Measurements from ENCODE around the gene BANK1. TPM values are rescaled to one million over a fixed set of nuclear protein-coding genes. Genes with fewer than 3 reads are reported as not detected.
"Not testable (repeated sequence)": the region's sequence is repeated elsewhere in the genome, so short reads cannot be mapped to it uniquely, and the experiment has no call there.

The BANK1 gene
- polyA plus RNA-seq, 12 donors = 0.20 to 3.9 (median 0.52) TPM; not detected in 2

DNA sequence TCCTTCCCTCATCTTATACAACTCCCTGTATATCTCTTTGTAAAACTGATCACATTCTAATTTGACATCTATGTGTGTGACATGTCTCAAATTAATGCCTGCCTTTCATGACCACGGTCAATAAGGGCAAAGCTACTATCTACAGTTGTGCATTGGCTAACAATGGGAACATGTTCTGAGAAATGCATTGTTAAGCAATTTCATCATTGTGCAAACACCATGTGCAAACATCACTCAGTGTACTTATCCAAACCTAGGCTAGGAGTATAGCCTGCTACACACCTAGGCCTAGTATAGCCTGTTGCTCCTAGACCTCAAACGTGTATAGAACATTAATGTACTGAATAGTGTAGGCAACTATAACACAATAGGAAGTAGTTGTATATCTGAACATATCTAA lies 95.0 kb downstream of the BANK1 start:
- no peak for DNase-seq

DNA sequence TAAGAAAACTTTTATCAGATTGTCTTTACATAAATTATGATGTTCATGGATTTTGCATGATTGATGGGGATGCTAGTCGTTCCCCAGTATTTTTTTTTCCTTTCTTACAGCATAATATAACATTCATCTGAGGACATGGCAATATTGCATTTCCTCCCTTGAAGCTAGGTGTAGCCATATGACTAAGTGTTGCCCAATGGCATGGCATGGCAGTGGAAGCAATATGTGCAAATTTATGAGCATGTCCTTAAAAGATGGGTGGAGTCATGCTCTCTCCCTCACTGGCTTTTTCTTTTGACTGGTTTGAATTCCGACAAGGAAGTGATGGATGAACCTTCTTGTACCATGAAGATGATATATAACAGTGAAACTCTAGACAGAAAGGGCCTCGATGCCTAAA lies 96.3 kb downstream of the BANK1 start:
- no peak for DNase-seq

DNA sequence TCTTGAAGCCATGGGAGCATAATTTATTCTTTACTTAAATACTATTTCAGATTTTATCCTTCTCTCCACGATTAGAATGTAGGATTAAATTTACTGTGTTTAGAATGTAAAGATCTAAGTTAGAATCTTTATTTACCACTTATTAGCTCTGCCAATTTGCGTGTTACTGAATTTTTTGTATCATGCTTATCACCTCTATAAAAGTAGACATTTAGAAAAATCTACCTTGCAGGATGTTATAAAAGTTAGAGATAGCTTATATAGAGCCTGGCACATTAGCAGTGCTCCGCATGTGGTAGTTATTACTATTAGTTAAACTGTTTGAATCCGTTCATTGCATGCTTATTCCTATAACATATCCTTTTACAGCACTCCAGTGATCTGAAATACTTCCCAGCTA lies 97.9 kb downstream of the BANK1 start:
- no peak for DNase-seq

DNA sequence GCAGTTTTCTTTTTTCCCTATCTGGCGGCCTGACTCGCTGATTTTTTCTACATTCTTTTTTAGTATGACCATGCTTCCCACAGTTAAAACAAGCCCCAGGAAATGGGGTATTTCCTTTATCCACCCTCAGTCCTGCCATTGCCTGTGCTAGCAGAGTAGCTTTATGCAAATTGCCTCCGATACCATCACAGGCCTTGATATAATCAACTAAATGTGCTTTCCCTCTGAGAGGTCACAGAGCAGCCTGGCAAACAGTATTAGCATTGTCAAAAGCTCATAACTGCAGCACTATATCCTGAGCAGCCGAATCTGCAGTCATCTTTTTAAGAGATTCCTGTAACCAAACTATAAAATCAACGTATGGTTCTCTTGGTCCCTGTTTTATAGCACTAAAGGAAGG lies 115.0 kb downstream of the BANK1 start:
- not testable (repeated sequence) for DNase-seq

DNA sequence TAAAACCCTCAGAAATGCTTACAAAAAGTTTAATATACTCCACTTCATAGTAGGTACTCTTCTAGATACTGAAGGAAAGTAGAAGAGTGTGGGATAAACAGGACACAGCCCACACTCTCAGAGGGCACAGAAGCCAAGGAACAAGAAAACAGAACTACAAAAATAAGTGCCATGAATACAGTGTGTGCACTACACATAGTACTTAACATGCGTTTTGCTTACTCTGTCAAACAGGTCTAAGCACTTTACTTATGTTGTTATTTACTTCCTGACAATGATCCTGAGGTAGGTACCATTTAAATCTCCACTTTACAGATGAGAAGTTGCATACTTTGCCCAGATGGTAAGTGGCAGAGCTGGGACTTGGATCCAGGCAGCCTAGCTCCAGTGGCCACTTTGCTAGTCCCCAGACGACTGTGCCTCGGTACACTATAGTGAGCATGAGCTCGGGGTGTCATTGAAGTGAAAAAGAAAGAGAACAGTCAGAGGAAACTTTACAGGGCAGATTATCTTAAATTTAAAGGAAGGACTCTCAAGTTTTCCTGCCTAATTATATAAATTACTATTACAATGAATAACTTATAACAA lies 120.3 kb downstream of the BANK1 start:
- no peak for DNase-seq

DNA sequence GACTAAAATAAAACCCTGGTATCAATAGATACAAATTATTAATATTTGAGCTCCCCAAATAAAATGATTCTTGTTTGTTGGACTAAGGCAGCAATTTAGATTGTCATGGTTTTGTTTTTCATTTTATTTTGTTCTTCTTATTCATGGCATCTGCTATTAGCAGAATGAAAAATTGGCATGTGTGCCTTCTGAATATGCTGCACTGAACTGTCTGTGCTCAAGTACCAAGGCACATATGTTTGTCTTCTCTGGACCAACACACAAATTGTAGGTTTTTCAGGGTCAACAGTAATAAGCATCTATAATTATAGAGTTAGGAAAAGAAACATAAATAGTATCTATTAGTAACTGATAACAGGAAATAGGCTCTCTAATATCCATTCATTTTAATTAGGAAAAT lies 121.1 kb downstream of the BANK1 start:
- no peak for DNase-seq

DNA sequence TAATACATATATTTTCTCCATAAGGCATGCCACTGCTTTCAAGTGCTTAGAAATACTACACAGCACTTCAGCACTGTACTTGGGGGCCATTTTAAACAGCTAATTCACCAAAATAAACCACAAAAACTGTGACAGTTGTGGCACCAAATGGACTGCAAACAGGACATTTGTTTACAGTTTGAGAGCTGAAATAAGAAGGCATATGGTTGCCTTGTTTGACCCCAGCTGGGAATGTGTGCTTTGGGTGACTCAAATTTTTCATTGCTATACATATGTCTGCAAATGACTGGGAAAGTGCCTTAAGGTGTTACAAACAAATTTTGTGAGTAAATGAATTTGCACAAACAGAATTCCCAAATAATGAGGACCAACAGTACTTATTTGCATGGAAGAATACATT lies 124.2 kb downstream of the BANK1 start:
- no peak for DNase-seq

DNA sequence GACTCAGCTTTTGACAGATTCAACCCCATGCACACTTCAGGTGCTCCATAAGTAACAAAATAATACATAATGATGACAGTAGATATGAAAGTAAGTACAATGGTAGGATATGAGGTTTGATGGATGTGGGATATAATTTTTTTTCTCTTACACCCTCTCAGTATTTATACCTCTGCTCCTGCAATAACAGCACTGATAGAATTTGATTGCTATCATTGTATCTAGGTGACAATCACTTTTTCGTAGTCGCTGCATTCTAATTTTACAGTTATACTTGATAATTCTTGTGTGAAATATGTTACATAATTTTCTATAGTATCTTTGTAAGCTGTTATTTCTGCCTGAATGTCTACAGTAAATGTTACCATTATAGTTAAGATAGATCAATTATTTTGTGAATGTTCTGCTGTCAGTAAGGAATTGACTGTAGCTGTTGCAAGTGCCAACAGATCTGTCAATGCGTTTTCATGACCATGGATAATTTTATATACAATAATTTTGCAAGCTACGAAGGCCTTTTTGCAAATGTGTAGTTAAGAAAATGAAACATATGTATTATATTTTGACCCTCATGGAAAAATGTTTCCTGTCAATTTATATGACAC lies 128.9 kb downstream of the BANK1 start:
- DNase-seq = no peak

DNA sequence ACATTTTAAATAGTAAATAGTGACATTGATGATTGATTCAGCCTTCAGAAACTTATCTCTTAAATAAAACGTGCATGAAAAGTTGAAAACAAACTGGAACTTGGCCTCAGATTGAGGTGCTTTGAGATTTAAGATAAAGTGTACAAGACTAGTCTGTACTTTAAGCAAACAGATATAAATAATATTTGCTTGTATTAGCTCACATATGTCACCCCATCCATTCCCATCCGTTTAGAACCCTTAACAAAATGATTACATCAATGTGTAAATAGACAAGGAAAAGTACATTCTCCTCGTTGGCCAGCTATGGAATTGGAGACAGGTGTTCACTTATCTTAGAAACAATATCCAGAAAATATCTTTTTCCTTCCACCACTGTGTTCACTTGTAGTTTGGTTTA lies 130.8 kb downstream of the BANK1 start:
- DNase-seq = no peak

DNA sequence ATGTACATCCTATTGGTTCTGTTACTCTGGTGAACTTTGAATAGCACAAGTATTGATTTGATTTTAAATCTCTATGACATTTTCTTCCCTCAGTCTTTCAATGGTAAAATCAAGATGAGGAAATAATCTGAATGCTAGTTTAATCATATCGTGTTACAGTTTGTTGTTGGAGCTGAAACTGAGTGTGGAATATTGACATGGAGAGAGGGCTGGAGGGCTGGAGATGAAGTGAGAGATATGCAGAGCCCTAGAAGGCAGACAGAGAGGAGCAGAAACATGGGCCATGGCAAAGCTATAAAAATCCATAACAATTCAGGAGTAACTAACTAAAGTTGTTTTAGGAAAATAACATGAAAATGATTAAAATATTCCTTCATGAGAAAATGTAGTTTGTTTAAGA lies 141.1 kb downstream of the BANK1 start:
- no peak for DNase-seq

DNA sequence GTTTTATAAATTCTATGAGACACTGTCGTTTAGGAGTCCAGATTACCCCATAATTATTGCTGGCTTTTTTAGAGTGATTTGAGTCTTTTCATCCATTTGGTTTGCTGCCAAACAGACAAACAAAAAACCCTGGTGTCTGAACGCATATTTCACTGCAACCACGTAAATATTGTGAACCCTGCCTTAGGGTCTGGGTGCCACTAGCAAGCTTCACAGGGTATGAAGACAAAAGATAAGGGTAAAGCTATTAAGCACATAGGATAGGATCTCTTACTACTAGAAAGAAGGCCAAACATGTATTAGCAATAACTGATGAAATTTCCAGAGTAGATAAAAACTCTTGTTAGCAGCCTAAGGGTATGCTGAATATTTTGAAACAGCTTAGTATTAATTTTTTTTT lies 143.3 kb downstream of the BANK1 start:
- DNase-seq = no peak

DNA sequence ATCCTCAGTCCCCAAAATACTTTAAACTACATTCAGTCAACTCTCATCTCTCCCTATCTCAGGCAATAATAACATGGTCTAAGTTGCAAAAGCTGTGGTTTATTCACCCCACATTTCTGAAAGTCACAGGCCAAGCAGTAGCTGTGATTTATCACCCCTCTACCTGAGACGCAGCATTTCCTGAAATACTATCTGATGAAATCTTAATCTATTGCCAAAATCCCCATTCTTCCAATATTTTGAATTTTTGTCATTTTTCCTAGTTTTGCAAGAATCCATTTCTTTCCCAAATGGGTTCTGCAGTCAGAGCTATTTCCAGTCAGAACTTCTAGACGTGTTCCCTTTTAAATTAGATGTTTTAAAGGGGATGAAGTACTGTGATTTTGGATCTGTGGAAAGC lies 148.3 kb downstream of the BANK1 start:
- no peak for DNase-seq

DNA sequence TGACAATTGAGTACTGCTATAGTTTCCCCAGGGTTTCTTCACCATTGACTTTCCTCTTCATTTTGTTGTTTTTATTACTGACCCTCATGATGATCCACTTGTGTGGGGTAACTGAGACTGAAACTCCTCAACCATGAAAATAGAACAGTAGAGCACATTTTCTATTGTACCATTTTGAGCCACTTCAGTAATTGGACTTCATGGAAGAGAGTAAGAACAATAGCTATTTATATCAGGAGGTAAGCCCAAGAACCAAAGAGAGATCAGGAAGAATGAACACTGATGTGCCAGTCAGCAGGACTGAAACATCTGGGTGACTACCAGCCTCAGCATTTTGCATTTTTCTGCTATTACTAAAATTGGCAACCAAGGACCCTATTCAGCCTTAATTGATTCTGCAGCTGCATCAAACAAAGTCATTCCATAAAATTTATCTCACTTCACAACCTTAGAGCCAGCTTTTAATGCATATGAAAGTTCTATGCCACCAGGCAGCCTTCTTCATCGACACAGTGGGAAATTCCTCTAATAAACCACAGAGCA lies 151.4 kb downstream of the BANK1 start:
- DNase-seq = no peak

DNA sequence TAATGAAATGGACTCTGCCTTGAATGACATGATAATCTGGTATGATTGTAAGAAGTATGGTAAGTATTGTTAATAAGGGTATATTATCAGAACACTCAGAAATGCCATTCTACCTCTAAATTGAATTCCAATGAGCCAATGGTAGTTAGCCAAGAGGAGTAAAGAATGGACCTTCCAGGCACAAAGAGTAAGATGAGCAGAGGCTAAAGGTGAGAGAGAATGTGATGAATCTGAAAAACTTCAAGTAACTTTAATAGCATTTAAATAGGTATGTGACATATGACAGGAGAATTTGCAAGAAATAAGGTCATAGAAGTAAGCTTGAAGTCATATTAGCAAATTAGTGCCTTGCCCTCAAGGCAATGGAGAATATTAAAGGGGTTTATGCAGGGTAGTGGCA lies 152.4 kb downstream of the BANK1 start:
- DNase-seq = no peak

DNA sequence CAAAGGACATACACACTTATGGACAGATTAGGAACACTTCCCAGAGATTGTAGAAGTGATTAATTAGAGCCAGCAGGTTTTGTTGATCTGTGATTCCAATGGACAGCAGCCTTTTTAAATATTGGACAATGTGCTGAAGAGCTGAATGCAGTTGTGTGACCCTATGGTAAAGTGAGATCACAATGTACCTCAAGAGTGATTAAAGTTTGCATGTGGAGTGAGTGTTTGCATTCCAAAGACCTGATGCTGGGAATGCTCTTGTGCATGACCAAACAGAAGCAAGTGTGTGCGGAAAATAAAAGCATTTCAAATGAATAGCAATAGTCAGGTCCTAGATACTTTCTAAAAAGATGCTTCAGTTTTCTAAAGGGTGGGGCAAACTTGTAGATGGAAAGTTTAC lies 154.1 kb downstream of the BANK1 start:
- DNase-seq = no peak

DNA sequence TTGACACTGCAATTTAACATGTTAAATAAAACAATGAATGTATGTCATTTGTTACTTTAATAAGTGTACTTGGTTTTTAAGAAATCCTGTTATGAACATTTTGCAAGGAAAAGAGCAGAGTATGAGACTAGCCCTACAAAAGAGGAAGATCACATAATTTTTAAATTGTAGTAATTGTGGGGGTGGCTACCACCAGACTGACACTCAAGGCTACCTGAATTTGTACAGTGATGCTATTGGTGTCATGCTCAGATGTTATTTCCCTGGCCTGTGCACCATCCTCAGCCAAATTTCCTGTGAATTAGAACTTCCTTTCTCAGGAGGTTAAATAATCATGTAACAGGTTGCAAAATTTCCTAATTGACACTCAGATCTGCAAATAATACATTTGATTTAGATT lies 157.5 kb downstream of the BANK1 start:
- no peak for DNase-seq

DNA sequence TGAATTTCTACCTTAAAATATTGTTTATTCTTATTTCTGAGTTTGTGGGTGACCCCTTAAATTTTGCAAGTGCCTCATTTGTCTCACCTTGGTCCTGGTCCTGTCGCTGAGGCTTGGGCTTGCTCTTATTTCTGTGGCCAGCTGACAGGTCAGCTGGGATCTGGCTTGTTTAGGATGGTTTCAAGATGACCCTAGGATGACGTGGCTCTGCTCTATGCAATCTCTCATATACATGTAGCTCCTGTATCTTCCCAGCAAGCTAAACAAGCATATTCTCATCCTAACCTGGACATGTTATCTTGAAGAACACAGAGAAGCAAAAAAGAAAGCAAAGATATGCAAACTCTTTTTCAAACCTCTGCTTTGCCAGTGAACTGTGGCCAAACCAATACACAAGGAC lies 158.4 kb downstream of the BANK1 start:
- no peak for DNase-seq

DNA sequence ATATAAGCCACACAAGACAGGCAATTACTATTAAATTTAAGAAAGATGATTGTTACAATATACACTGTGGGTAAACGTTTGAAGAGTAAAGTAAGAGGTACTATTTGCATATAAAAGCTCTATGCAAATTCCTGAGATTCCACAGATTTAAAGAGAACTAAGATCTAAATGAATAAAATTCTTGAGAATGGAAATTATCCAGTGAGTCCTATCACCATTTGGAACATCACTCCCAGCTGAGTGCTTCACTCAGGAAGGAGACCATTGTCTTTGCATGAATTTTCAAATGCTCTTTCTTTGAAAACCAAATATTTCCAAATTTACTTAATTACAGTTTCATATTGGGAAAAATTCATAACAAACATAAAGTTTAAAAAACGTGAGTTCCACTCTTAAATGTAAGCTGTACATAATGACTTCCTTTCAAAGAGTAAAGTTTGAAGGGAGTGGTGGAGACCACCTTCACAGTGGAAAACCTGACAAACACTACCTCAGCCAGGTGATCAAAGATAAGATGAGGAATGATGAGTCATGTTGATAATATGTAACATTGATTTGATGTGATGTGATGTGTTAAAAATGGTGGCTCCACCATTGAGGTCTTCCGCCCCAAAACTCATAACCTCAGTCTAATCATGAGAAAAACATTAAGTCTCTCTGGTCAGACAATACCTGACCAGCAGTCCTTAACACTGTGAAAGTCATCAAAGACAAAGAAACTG lies 159.9 kb downstream of the BANK1 start:
- DNase-seq = no peak

DNA sequence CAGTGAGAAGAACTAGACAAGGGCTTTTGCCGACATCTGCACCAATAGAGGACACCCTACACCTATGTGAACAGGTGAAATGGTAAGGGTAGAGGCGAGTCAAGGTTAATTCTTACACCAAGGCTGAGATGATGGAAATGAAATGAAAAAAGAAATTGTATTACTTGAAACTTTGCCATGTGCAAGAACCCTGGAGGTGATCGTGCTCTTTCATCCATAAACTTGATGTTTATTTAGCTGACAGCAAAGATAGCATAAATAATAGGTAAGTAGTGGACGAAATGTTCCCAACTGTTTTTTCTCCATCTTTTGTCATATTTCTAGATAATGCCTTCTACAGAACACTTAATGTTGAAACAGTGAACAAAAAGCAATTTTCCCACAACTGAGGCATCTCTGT lies 162.5 kb downstream of the BANK1 start:
- DNase-seq = no peak

DNA sequence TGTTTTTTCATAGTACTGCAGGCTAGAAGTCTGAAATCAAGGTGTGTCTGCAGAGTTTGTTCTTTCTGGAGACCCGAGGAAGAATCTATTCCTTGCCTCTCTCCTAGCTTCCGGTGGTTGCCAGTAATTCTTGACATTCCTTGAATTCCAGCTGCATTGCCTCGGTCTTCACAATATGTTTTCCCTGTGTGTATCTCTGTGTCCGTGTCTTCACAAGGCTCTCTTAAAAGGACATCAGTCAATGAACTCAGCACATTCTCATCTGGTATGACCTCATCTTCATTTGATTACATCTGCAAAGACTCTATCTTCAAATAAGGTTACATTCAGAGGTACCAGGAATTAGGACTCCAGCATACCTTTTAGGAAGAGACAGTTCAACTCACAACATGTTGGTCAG lies 163.4 kb downstream of the BANK1 start:
- DNase-seq = no peak

DNA sequence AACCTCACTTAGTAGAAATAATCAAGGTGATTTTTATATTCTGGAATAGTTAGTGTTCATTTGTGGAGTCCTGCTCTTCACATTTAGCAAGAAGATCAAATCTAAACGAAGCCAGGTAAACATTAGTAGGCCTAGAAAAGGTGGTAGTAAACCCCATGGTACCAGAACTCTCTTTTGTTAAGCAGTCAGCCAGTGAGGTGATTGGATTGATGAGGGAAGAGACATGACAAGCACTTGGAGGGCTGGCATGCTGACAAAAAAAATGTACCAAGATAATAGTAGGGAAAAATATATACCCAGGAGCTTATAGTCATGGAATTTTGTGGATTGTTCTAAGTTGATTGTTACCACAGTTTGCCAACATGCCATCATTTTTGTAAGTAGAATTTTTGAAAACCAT lies 163.8 kb downstream of the BANK1 start:
- no peak for DNase-seq

DNA sequence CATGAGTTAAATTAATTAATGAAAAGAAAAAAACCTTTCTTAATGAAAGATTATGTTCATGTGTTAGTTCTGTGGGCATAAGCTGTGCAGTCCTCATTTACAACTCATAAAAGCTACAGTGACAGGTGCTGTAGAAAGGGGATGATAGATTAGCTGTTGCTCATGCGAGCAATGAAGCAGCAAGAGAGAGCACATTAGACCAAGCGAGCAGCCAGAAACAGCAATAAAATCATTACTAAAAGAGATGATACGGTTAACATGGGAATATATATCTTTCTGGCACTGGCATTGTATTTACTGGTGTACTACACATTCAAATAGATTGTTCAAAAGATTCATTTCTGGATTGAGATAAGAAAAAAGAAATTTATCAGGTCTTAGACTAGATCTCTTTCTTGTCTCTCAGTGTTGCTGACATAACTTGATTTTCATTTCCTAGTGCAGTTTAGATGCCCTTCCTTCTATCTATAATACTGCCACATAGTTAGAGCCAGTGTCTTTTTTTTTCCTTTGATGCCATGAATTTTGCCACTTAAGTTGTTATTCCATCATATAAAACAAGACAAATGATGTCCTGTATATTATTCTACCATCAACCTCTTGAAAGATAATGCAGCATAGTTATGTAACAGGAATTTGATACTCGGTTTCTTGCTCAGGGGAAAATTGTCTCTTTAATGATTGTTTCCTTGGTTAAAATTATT lies 164.6 kb downstream of the BANK1 start:
- no peak for DNase-seq
